ENCODE results near the gene LRRC74A. TPM values are rescaled to one million over a fixed set of nuclear protein-coding genes. Genes with fewer than 3 reads are reported as not detected.

LRRC74A gene
- total and polyA plus RNA-seq, 10 donors = 0.03 to 0.43 (median 0.16) TPM; not detected in 5

- Histone ChIP-seq H3K27ac (no peak overlapping the region), H3K27me3 (replicated peaks in 1 of 7) (no peaks in the 10 kb centered on the region), H3K4me1 (peaks cover 0 to 21% (median 9%) of the 10 kb centered on the region in 6 donors), H3K9me3 (no peaks in the 10 kb centered on the region), H3K4me3 (no peak overlapping the region), H3K36me3 (no peaks in the 10 kb centered on the region)
- DNase-seq = no peak
- intact Hi-C loops (cut with DNase I; ENCODE audit: low total_unique reads) = no loop called here
- TF ChIP-seq POLR2A (IDR thresholded peaks at IDR 0.05) (no peak), CTCF (IDR thresholded peaks at IDR 0.05 in 8 of 11, conservative IDR thresholded peaks at IDR 0.05 in 3 of 11) (no peak), POLR2AphosphoS5 (IDR thresholded peaks at IDR 0.05) (no peak)
- WGBS, 5 donors = 75 to 88% (median 81%) methylated on average over 7 of the region's 7 CpGs
Measured at GRCh38 chr14:76834241-76834661, 8.0 kb downstream of the LRRC74A start.

GRCh38 chr14:76836029-76836630 lies 9.9 kb downstream of the LRRC74A start:
- peak overlapping the region in 6 of 8 donors; percentile 64 to 80 (median 72) for H3K27ac ChIP-seq
- H3K36me3 ChIP-seq = no peaks in the 10 kb centered on the region
- no peak overlapping the region for H3K4me3 ChIP-seq
- WGBS, 5 donors = 72 to 88% (median 80%) methylated on average over 10 to 13 of the region's 13 CpGs
- TF ChIP-seq CTCF (IDR thresholded peaks at IDR 0.05 in 8 of 11, conservative IDR thresholded peaks at IDR 0.05 in 3 of 11) (no peak), POLR2A (IDR thresholded peaks at IDR 0.05) (no peak), POLR2AphosphoS5 (IDR thresholded peaks at IDR 0.05) (peak in 2 of 3 donors; percentile 13)
- H3K27me3 ChIP-seq (replicated peaks in 1 of 7) = no peaks in the 10 kb centered on the region
- H3K9me3 ChIP-seq = no peaks in the 10 kb centered on the region
- H3K4me1 ChIP-seq = peaks cover 0 to 16% (median 4%) of the 10 kb centered on the region in 6 donors
- DNase-seq = no peak
- intact Hi-C loops (cut with DNase I; ENCODE audit: low total_unique reads) = no loop called here

GRCh38 chr14:76837524-76837923 lies 11.3 kb downstream of the LRRC74A start:
- TF ChIP-seq POLR2AphosphoS5 (IDR thresholded peaks at IDR 0.05) (peak in 2 of 3 donors; percentile 23 to 41), POLR2A (IDR thresholded peaks at IDR 0.05) (no peak), CTCF (IDR thresholded peaks at IDR 0.05 in 8 of 11, conservative IDR thresholded peaks at IDR 0.05 in 3 of 11) (no peak)
- DNase-seq = no peak
- 45 to 76% (median 64%) methylated on average over 5 of the region's 5 CpGs for WGBS, 5 donors
- no peak overlapping the region for H3K4me3 ChIP-seq
- H3K27me3 ChIP-seq (replicated peaks in 1 of 7) = no peaks in the 10 kb centered on the region
- peak overlapping the region in 7 of 8 donors; percentile 64 to 80 (median 72) for H3K27ac ChIP-seq
- no peaks in the 10 kb centered on the region for H3K36me3 ChIP-seq
- no peaks in the 10 kb centered on the region for H3K9me3 ChIP-seq
- intact Hi-C loops (cut with DNase I; ENCODE audit: low total_unique reads) = no loop called here
- peaks cover 0 to 16% (median 4%) of the 10 kb centered on the region in 6 donors for H3K4me1 ChIP-seq

- H3K4me3 ChIP-seq = no peak overlapping the region
- H3K27me3 ChIP-seq (replicated peaks in 1 of 7) = no peaks in the 10 kb centered on the region
- H3K4me1 ChIP-seq = peaks cover 0 to 26% (median 17%) of the 10 kb centered on the region in 6 donors
- no peaks in the 10 kb centered on the region for H3K36me3 ChIP-seq
- no peak for DNase-seq
- H3K27ac ChIP-seq = no peak overlapping the region
- intact Hi-C loops (cut with DNase I; ENCODE audit: low total_unique reads) = no loop called here
- H3K9me3 ChIP-seq = no peaks in the 10 kb centered on the region
- TF ChIP-seq POLR2AphosphoS5 (IDR thresholded peaks at IDR 0.05) (no peak), POLR2A (IDR thresholded peaks at IDR 0.05) (no peak), CTCF (IDR thresholded peaks at IDR 0.05 in 8 of 11, conservative IDR thresholded peaks at IDR 0.05 in 3 of 11) (no peak)
Measured at GRCh38 chr14:76842414-76842813, 16.2 kb downstream of the LRRC74A start.

Measured in spleen (tissue), 11 donors.